GM18507 (cell line): ENCODE measurements around the gene RBMS3.

Source experiments
- DNase-seq: peaks from one replicate; pipeline ENCODE4 v3.0.0; 2011; ENCODE audit warnings: low read depth; ENCODE audit not compliant: insufficient read length; ENCODE audit errors: extremely low spot score
- FAIRE-seq: peaks from 2 replicates; lab custom pipeline; 2011; peaks lifted over from hg19 to GRCh38; lab: Jason Lieb, UNC

RBMS3 gene

DNA sequence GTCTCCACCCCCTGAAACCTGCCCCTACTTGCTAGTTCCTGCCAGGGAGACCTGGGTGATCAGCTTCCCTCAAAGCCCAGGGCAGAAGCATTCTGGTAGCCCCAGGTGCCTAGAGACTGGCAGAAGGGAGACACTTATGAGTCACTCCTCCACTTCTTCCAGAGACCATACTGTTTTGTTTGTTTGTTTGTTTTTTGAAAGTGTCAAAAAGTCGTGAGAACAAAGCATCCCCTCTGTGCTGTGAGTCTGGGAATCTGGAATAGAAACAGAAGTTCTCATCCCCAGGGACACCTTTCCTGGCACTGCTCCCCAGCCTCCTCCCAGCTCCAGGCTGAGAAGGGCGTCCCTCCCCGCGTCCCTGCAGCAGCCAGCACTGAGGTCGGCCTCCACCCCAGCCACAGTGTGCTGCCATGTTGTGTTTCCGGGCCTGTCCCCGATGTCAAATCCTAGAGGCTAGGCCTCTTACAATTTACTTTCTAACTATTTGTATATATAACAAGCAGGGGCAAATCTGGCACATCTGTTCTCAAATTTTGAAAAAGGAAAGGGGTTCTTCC, 573.0 kb downstream of the RBMS3 start:
- FAIRE-seq (no peak), DNase-seq (no peak)

DNA sequence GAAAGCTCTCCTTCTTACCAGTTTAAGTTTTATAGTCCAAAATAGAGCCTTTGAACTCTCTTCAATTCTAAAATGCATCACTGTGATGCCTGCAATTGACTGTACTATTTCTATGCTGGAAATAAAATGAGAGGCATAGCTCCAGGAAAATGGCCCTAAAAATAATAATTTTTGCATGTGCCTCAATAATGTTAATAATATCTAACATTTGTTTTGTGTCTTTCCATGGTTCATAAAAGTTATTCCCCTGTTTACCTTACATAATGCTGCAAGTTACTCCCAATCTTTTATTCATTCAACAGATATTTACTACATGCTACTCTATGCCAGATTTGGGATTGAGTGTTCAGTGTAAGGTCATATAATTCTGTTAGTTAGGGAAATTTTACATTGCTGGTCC, 574.0 kb downstream of the RBMS3 start:
- DNase-seq (no peak), FAIRE-seq (no peak)

DNA sequence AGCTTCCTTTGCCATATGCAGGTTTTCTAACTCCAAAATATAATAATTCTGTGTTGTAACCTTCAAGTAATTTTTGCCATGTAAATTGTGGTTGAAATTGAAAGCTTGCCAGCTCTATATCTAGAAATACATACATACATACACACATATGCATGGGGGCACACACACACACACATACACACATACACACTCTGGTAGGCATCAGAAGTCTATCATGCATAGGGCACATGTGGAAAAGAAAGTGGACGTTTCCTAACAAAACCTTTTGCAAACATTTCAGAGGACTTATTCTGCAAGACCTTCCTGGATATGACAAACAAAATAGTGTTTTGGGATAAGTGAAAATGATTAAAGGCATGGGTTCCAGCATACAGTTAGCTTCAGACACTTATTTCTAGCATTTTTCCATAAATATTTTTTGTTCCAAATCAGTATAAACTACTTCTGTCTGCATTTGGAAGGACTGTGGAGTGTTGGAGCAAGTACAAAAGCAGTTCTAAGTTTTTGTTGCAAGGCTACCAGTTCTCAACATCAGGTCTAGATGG, 578.9 kb downstream of the RBMS3 start:
- DNase-seq: no peak
- no peak for FAIRE-seq

DNA sequence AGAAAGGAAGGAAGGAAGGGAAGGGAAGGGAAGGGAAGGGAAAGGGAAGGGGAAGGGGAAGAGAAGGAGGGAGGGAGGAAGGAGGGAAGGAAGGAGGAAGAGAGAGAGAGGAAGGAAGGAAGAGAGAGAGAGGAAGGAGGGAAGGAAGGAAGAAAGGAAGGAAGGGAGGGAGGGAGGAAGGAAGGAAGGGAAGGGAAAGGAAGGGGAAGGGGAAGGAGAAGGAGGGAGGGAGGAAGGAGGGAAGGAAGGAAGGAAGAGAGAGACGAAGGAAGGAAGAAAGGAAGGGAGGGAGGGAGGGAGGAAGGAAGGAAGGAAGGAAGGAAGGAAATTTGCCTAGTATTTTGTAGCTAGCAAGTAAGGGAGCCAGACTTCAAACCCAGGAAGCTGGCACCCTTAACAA, 583.9 kb downstream of the RBMS3 start:
- DNase-seq (no peak), FAIRE-seq (no peak)

DNA sequence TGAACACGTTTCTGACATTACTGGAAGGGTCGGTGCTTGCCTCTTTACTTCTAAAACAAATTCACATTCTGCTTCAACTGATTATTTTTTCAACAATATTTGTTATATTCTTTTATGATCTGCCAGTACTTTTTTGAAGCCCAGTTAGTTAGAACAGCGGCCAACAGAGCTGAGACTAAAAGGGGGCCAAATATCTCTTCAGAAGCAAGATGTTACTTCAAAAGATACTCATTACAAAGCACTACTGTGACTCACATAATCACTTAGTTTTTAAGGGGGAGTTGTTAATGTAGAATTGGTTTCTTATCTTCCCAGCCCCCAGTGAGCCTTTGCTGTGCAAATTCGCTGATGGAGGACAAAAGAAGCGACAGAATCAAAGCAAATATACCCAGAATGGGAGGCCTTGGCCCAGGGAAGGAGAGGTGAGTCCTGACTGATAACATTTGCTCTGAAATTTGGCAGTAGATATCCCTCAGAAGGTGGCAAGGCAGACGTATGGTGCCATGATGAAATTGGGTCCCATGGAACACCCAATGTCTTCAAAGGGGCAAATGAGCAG, 587.8 kb downstream of the RBMS3 start:
- DNase-seq (no peak), FAIRE-seq (no peak)

DNA sequence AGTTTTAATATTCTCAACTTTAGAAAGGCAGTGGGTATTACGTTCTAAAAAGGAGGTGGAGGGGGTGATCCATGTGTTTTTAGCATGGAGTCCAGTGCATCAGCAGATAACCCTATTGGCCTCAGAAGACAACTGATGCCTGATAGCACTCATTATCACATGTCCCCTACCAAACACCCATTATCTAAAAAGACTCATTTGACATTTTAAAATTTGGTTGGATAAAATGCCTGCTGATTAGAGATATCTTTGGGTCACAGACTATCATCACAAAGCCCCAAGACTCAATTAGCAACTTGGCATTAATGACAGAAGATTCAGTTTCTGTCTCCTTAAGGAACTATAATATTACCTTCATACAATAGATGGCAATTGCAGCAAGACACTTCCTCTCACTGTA, 589.3 kb downstream of the RBMS3 start:
- FAIRE-seq (no peak), DNase-seq (no peak)

DNA sequence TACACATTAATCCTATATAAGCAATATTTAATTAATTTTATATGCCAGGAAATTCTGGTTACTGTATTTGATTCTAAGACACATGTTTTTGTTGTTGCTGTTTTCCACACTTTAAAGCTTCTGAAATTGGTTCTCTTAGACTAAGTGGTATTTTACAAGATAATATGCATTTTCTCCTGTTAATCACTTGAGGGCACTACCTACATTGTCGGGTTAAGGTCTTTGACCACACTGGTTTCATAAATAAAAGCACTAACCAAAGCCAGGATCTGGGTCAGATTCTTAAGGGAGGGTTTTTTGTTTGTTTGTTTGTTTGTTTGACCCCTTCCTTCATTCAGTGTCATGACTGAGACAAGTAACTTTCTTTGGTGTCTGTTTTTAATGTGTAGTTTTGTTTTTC, 590.2 kb downstream of the RBMS3 start:
- FAIRE-seq (no peak), DNase-seq (no peak)

DNA sequence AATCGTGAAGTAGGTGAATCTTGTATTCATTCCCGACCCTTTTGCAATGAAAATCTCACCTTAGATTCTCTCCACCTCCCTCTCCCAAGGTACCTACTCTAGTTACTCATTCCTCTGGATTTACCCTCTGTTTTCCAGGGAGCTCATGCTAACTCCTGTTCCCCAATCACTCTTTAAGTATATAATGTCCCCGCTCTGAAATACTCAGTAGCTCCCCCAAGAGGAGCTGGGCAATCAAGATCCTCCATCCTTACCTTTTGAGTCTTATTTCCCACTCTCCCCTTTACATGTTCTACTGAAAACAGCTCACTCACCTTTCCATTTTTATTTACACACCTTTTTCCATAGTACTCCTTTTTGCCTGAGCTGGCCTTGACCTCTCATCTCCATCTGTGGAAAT, 599.9 kb downstream of the RBMS3 start:
- no peak for FAIRE-seq
- DNase-seq: no peak

DNA sequence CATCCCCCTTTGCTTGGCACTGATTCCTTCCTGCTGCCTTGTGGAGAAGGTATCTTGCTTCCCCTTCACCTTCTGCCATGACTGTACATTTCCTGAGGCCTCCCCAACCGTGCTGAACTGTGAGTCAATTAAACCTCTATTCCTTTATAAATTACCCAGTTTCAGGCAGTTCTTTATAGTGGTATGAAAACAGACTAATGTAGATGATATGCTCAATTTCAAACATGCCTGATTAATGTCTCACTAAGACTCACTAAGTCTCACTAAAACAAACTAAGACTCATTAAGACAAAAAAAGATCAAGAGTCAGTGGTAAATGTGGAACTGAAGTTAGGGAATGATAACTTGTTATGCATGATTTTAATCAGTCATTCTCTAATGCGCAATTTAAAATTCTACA, 606.6 kb downstream of the RBMS3 start:
- FAIRE-seq (no peak), DNase-seq (no peak)

DNA sequence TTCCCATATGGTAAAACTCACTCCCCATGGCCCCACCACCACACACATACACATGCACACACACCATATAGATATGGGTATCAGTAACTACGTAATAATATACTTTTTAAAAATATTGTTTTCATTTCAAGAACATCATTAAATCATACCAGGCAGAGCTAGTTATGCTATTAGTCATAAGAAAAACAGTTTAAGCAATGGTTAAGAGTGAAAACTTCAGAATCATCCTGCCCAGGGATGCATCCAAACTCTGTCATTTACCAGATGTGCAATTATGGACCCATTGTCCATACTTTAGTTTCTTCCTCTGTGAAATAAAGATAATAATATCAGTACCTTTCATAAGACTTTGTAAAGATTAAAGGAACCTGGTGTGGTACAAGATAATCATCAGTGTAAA, 608.3 kb downstream of the RBMS3 start:
- no peak for DNase-seq
- no peak for FAIRE-seq

DNA sequence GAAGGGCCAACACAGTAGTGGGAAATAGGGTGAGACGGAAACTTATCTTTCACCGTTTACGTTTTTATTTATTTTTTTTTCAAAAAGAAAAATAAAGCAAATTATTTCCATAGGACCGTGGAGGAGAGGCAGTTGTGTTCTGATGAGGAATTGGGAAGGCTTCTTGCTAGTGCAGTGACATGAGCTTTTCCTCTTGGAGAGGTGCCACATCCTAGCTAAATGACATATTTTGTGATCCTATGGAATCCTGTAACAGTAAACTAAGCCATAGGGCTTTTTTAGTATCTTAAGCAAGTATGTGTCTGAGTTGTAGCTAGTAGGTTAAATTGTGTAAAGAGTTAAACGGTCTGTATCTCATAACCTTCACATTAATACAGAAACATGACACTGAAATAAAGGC, 609.9 kb downstream of the RBMS3 start:
- DNase-seq: no peak
- no peak for FAIRE-seq

DNA sequence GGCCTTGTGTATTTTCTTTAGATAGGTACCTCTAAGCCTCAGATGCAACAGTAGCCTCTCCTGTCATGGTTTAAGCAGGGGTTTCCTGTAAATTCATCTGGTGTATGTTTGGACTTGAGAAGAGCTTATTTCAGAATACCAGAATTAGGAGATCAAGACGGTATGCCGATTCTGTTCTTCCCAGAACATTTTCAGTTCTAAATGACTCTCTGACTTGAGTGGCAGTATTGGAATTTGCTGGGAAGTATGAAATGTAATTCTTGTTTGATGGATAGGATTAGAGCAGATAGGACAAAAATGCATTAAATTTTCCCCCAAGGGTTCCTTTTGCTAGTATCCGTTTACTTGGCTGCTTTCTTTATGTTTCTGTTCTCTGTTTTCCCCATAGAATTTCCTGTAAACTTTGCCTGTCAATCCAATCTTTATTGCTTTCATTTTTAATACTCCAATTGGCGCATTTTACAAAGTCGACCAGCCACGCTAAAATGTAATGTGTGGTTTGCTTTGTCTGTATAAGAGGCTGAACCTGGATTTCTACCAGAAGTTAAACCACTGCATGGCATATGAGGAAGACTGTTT, 612.2 kb downstream of the RBMS3 start:
- DNase-seq (no peak), FAIRE-seq (no peak)

DNA sequence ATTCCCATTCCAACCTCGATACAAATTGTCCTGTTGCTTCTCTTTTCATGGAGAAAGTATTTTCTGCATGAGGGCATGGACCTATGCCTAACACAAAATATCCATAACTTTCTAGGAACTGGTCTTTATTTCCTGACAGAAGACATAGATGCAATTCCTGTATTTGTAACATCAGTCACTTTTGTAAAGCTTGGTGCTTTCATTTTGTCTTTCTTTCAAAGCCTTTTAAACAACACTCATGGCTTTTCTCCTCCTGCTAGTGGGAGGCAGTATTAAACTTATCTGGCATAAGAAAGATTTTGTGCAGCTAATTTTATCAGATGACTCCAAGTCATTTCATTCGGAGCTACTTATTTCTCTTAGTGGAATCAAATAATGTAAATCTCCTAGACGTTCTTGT, 616.0 kb downstream of the RBMS3 start:
- no peak for FAIRE-seq
- DNase-seq: no peak

DNA sequence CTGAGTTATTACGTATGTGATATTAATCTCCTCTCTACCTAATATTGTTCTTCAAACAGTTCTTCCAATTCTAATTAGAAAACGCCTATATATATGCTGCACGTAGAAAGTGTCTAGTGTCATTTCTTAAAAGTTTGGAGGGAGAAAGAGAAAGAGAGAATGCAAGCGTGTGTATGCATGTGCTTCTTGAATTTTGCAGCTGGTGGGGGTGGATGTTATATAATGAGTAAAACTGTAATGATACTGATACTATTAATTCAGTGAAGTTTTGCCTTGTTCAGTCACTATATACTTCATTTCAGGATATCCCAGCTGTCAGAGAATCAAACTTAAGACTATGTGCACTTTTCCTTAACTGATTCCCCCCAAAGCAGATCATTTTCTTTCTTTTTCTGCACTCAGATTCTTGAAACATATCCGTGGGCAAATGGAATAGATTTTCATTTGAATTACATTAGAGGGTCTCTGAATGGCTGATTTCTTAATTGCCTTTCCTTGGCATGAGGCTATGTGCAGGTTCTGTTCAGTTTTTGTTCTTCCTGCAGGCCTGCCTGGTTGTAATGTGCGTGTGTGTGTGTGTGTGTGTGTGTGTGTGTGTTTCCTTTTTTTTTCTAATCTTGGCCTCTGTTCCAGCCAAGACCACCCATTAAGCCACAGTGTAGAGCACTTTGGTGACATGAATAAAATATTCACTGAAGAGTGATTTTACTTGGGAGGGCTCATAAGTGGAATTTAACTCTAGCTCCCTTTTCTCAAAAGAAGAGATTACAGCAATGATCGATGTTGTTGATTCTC, 617.5 kb downstream of the RBMS3 start:
- FAIRE-seq (no peak), DNase-seq (no peak)

DNA sequence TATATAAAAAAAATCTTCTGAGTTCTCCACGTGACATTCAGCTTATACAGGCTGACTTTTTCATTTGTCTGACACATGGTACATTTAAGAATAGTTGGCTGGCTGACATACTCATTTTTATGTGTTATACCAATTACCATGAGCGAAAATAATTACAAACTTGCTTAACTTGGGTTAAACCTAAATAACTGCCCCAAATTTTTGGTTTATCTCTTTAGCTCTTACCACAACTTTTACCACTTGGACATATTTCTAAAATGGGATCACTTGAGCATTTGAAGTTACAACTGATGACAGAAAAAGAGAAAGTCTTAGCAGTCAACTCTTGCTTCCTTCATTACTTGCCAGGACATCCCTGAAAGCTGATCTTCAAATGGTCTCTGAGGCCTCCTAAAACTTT, 618.1 kb downstream of the RBMS3 start:
- DNase-seq (no peak), FAIRE-seq (no peak)

DNA sequence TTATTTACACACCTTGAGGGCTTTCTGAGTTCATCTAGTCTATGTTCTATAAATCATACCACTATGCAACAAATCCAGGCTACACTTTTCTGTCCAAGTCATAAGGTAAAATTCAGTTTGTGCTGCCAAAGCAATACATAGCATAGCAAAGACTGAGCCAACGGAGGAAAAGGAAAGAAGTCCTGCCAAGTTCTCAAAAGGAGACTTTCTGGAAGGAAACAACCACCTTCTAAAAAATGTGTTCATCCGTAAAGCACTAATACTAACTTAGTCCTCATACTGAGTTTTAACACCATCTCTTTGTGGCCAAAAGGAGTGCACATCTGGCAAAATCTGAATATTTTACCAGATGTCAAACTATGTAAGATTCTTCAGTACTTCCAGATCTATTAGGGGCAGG, 620.2 kb downstream of the RBMS3 start:
- no peak for FAIRE-seq

DNA sequence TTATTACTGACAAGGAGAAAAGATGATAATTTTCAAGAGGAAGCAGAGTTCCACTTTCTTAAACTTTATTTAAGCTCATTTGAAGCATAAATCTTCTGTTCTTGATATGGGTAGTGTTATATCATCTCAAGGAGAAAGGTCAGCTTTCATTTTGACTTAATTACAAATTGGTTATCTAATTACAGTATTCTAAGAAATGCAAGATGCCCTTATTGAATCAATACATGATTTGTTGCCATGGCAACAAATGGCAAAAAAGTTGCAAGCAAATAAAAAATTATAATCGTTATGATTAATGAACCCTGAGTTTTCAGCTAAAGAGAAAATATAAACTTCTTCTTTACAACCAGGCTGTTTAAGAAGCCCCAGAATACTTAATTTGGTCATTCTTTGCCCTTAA, 622.7 kb downstream of the RBMS3 start:
- DNase-seq: no peak
- FAIRE-seq: no peak

More for the DNA sequence above, 620.2 kb downstream of the RBMS3 start:
- no peak for DNase-seq

DNA sequence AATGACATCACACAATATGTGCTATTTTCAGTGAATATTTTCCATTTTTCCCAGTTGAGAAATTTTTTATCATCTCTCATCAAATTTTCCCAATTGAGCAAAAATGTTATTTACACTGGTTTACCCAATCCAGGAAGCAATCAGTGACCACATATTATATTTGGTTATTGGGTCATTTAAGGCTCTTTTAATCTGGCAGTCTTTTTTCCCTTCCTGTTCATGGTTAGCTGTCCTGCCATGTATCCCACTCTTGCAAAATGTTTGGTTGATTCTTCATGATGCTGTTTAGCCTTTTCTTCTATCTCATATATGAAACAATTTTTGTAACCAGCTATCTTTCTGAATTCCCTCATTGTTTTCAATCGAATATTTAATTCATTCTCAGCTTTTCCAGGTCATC, 626.0 kb downstream of the RBMS3 start:
- DNase-seq (no peak), FAIRE-seq (no peak)

DNA sequence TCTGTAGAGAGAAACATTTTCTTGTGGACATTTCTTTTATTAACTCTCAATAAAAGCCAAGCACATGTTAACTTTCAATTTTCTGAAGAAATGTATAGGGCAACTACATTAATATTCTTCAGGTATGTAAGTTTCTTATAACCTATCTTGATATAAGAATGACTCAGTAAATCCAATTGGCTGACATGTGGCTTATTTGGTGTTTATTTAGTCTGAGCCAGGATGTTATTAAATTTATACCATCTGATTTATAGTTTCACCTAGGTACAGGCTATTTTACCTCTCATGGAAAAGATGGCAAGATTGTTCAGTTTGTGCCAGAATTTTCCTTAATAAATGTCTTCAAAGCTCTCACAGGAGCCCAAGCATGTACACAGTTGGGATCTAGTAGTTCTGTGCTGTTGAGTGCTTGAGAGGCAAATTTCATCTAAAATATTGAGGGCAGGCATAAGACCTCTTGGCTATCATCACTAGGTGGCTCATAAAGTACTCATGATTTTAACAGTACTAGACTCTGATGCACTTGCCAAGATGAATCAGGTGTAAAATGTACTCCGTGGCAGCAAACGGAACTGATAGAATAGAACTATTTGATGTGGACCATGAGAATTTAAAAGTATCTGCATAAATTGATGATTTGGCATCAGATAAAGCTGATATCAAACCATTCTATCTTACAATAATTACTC, 631.9 kb downstream of the RBMS3 start:
- FAIRE-seq: no peak
- no peak for DNase-seq

DNA sequence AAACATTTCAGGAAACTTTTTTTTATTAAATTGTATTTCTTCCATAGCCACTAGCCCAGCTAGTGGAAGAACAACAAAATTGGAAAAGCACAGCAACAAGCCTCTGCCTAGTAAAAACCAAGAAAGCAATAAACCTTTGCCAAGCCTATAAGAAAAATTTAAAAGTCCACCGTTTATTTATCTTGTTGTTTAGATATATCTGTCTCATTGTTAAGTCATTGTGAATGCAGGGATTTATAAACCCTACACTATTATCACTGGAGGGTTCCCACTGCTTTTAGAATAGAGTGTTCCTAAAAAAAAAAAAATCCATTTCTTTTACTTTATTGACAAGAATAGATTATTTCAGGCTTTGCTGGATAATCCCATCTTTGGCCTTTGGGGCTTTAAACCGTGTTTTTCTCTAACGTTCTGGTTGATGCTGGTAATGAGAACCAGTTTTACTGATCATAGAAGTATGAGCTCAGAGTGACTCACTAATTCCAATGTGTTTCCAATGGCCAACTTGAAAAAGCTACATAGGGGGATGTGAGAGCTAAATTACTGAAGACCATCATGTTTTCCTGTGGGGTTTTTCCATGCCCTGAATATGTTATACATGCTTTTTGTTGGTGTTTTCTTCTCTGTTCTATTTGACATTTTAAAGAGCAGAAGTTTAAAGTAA, 634.1 kb downstream of the RBMS3 start:
- no peak for FAIRE-seq
- no peak for DNase-seq
